Panc1 (cell line): ENCODE measurements around the gene MARCKSL1. TPM values are rescaled to one million over a fixed set of nuclear protein-coding genes. Genes with fewer than 3 reads are reported as not detected.
"Not testable (repeated sequence)": the region's sequence is repeated elsewhere in the genome, so short reads cannot be mapped to it uniquely, and the experiment has no call there.

Experiments used
- ATAC-seq: fragments of 200-7000 bp; cut with Tn5 transposase; 2 replicates; pipeline ENCODE4 v1.9.1; 2020; ENCODE audit warnings: mild to moderate bottlenecking, moderate library complexity
- BruUV-seq: library from RNA; stranded (reverse); fragments of 400-500 nt; replicated peaks from 2 replicates; lab custom pipeline; 2021; lab: Mats Ljungman, UMichigan
- CTCF ChIA-PET: fragments of 300-600 bp; sonication (Branson Sonifier 250); formaldehyde crosslinking; loops from one replicate; lab custom pipeline; 2022; ENCODE audit warnings: antibody characterized with exemption; lab: Charles Lee
- POLR2A ChIA-PET: fragments of 300-600 bp; sonication (Branson Sonifier 250); formaldehyde crosslinking; loops from one replicate; lab custom pipeline; 2022; ENCODE audit warnings: antibody characterized with exemption; lab: Charles Lee
- DNase-seq: peaks from one replicate; pipeline ENCODE4 v3.0.0-alpha.2; 2010; ENCODE audit warnings: low read depth, low spot score
- H3K27ac ChIP-seq: 2 replicates; pipeline ENCODE4 v1.5.1; 2011; ENCODE audit warnings: mild to moderate bottlenecking, low read length, inconsistent platforms
- H3K27me3 ChIP-seq: fragments of 200-500 bp; sonication (Bioruptor generic); 2 replicates; pipeline ENCODE4 v1.6.0; 2014; ENCODE audit warnings: low read length, inconsistent platforms; ENCODE audit not compliant: control insufficient read depth, insufficient read depth
- H3K36me3 ChIP-seq: fragments of 200-500 bp; sonication (Bioruptor generic); 2 replicates; pipeline ENCODE4 v1.5.1; 2014; ENCODE audit warnings: inconsistent platforms, mild to moderate bottlenecking, low read length, moderate library complexity; ENCODE audit not compliant: control insufficient read depth, insufficient read depth
- H3K4me1 ChIP-seq: 2 replicates; pipeline ENCODE4 v1.5.1; 2011; ENCODE audit warnings: inconsistent platforms, mild to moderate bottlenecking, low read length, moderate library complexity; ENCODE audit not compliant: control insufficient read depth, insufficient read depth
- H3K4me3 ChIP-seq, 2 experiments: 2 replicates each; pipeline ENCODE4 v1.5.1; 2011 to 2012; ENCODE audit warnings: low read depth in 2 of 2, low read length in 2 of 2, mild to moderate bottlenecking in 2 of 2, inconsistent platforms in 1 of 2, moderate library complexity in 1 of 2
- H3K9me3 ChIP-seq: fragments of 200-500 bp; sonication (Bioruptor generic); 2 replicates; pipeline ENCODE4 v1.5.1; 2014; ENCODE audit warnings: low read depth, mild to moderate bottlenecking, inconsistent platforms, low read length, moderate library complexity; ENCODE audit not compliant: control insufficient read depth, insufficient read depth
- in situ Hi-C: cut with HindIII; loops from 2 replicates; pipeline ENCODE4 v1.10.0; 2016; ENCODE audit warnings: low sequenced_read_pairs, low pct_unique_long_range_greater_than_20kb
- intact Hi-C: fragments of 100-400 bp; cut with micrococcal nuclease; formaldehyde crosslinking; loops from one replicate; pipeline ENCODE4 v1.10.0; 2022; ENCODE audit not compliant: unreplicated experiment
- total RNA-seq: library from RNA; stranded (reverse); gene quantifications from one replicate; pipeline ENCODE4 v1.2.1, GENCODE V29; 2021; ENCODE audit not compliant: unreplicated experiment

Gene MARCKSL1
- total RNA-seq, 1 experiment from 2014 or later = 176 TPM

GRCh38 chr1:32284777-32285176 is 51.3 kb downstream of the MARCKSL1 start:
- H3K27me3 ChIP-seq, POLR2A ChIA-PET, BruUV-seq, DNase-seq, CTCF ChIA-PET, H3K27ac ChIP-seq, H3K36me3 ChIP-seq, H3K4me3 ChIP-seq, H3K9me3 ChIP-seq, H3K4me1 ChIP-seq, intact Hi-C loops, ATAC-seq, in situ Hi-C loops: not testable (repeated sequence)

Other genes with a start within 250 kb of the MARCKSL1 start
- gene KPNA6, start 228.2 kb downstream of the MARCKSL1 start, total RNA-seq = 116 TPM
- gene TXLNA, start 156.6 kb downstream of the MARCKSL1 start, total RNA-seq = 115 TPM
- 10.8 TPM for gene CCDC28B, start 135.6 kb downstream of the MARCKSL1 start, total RNA-seq
- gene IQCC, start 130.6 kb downstream of the MARCKSL1 start, total RNA-seq = 4.4 TPM
- gene DCDC2B, start 127.1 kb downstream of the MARCKSL1 start, total RNA-seq = not detected
- 23.3 TPM for gene TMEM234, start 113.9 kb downstream of the MARCKSL1 start, total RNA-seq
- gene EIF3I, start 113.8 kb downstream of the MARCKSL1 start, total RNA-seq = 294 TPM
- 1.9 TPM for gene FAM167B, start 89.0 kb downstream of the MARCKSL1 start, total RNA-seq
- 0.57 TPM for gene LCK, start 85.0 kb downstream of the MARCKSL1 start, total RNA-seq
- gene HDAC1, start 44.1 kb downstream of the MARCKSL1 start, total RNA-seq = 256 TPM
- 6.7 TPM for gene FAM229A, start 26.3 kb upstream of the MARCKSL1 start, total RNA-seq
- 3.6 TPM for gene TSSK3, start 26.3 kb upstream of the MARCKSL1 start, total RNA-seq
- 64.9 TPM for gene BSDC1, start 58.2 kb upstream of the MARCKSL1 start, total RNA-seq
- gene ZBTB8B, start 128.8 kb upstream of the MARCKSL1 start, total RNA-seq = 0.08 TPM
- 6.5 TPM for gene ZBTB8A, start 203.2 kb upstream of the MARCKSL1 start, total RNA-seq